ENCODE results near the gene SELENOW.
"Not testable (repeated sequence)": the region's sequence is repeated elsewhere in the genome, so short reads cannot be mapped to it uniquely, and the experiment has no call there.

Gene SELENOW

GRCh38 chr19:47756953-47757608, 21.4 kb upstream of the SELENOW start:
- DNase-seq = no peak

- DNase-seq = no peak
Observed at GRCh38 chr19:47757617-47758442, 20.7 kb upstream of the SELENOW start.

GRCh38 chr19:47758443-47758804, 20.1 kb upstream of the SELENOW start:
- DNase-seq = no peak

- DNase-seq = no peak
Observed at GRCh38 chr19:47760632-47760999, 17.9 kb upstream of the SELENOW start.

- no peak for DNase-seq
Observed at GRCh38 chr19:47761566-47761965, 16.9 kb upstream of the SELENOW start.

- DNase-seq = no peak
Observed at GRCh38 chr19:47762151-47762550, 16.4 kb upstream of the SELENOW start.

- no peak for DNase-seq
Observed at GRCh38 chr19:47762615-47763308, 15.7 kb upstream of the SELENOW start.

- not testable (repeated sequence) for DNase-seq
Observed at GRCh38 chr19:47764705-47765104, 13.8 kb upstream of the SELENOW start.

GRCh38 chr19:47765523-47766358, 12.8 kb upstream of the SELENOW start:
- peak; percentile 49 to 64 for DNase-seq

- DNase-seq = no peak
Observed at GRCh38 chr19:47766359-47766620, 12.2 kb upstream of the SELENOW start.

- no peak for DNase-seq
Observed at GRCh38 chr19:47766670-47767069, 11.8 kb upstream of the SELENOW start.

- no peak for DNase-seq
Observed at GRCh38 chr19:47767349-47767748, 11.2 kb upstream of the SELENOW start.

GRCh38 chr19:47768604-47769003, 9.9 kb upstream of the SELENOW start:
- no peak for DNase-seq

- no peak for DNase-seq
Observed at GRCh38 chr19:47769534-47769933, 9.0 kb upstream of the SELENOW start.

GRCh38 chr19:47771291-47771690, 7.2 kb upstream of the SELENOW start:
- not testable (repeated sequence) for DNase-seq

GRCh38 chr19:47776568-47776967, 1.9 kb upstream of the SELENOW start:
- no peak for DNase-seq

- not testable (repeated sequence) for DNase-seq
Observed at GRCh38 chr19:47777245-47778048, 1.1 kb upstream of the SELENOW start.

GRCh38 chr19:47778954-47779351, 450 bp downstream of the SELENOW start:
- DNase-seq = no peak

GRCh38 chr19:47779524-47780214, 1.2 kb downstream of the SELENOW start:
- no peak for DNase-seq

- DNase-seq = no peak
Observed at GRCh38 chr19:47780215-47780551, 1.7 kb downstream of the SELENOW start.

- DNase-seq = no peak
Observed at GRCh38 chr19:47781590-47782262, 3.2 kb downstream of the SELENOW start.
